Measurements from ENCODE around the gene ANKRD39.

- TF ChIP-seq EZH2 (IDR thresholded peaks at IDR 0.05; ENCODE audit: borderline replicate concordance, low read depth, low read length, poor library complexity, severe bottlenecking): no peak
- TF ChIP-seq CTCF (conservative IDR thresholded peaks at IDR 0.05; ENCODE audit: low read depth, low read length): no peak
Measured at GRCh38 chr2:96900237-96900636, 42.4 kb upstream of the ANKRD39 start.

Data from A673 (cell line).